ENCODE data around the gene SND1. TPM values are rescaled to one million over a fixed set of nuclear protein-coding genes. Genes with fewer than 3 reads are reported as not detected.
A peak's percentile ranks its signal among the peaks of the same experiment; 100 is the strongest.

SND1 gene
- total and polyA plus RNA-seq, 9 donors, result 88.3 to 125 (median 97.7) TPM

DNA sequence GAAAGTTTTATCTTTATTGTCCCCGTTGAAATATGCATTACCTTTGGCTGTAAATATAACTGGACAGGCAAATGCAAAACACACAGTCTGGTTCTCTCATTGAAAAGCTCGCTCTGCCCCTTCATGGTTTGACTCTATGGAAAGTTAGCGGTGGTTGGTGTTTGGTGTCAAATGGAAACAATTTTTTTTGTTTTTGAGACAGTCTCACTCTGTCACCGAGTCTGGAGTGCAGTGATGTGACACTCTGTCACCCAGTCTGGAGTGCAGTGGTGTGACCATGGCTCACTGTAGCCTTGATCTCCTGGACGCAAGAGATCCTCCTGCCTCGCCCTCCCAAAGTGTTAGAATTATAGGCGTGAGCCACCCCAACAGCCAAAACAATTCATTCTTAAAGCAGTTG is 229.6 kb downstream of the SND1 start:
- no peaks in the 10 kb centered on the region for H3K9me3 ChIP-seq (replicated peaks; ENCODE audit: control insufficient read depth, low read depth, low read length)
- no peak overlapping the region for H3K4me3 ChIP-seq (ENCODE audit: low read length)
- H3K27me3 ChIP-seq (ENCODE audit: control insufficient read depth, insufficient read depth, low read length), result no peaks in the 10 kb centered on the region
- DNase-seq, result no peak
- H3K27ac ChIP-seq (ENCODE audit: low read length), result no peak overlapping the region
- H3K36me3 ChIP-seq (ENCODE audit: control insufficient read depth, insufficient read depth, low read length), result no peaks in the 10 kb centered on the region
- WGBS (ENCODE audit: insufficient coverage), result 91% methylated on average over 7 of the region's 7 CpGs
- H3K4me1 ChIP-seq (ENCODE audit: control insufficient read depth, insufficient read depth, low read length), result peaks cover 15% of the 10 kb centered on the region

- WGBS (ENCODE audit: insufficient coverage), result no CpG with 5 or more reads among the region's 3 CpGs
- Histone ChIP-seq H3K27ac (ENCODE audit: low read length) (no peak overlapping the region), H3K9me3 (replicated peaks; ENCODE audit: control insufficient read depth, low read depth, low read length) (no peaks in the 10 kb centered on the region), H3K4me3 (ENCODE audit: low read length) (no peak overlapping the region), H3K36me3 (ENCODE audit: control insufficient read depth, insufficient read depth, low read length) (no peaks in the 10 kb centered on the region), H3K27me3 (ENCODE audit: control insufficient read depth, insufficient read depth, low read length) (no peaks in the 10 kb centered on the region), H3K4me1 (ENCODE audit: control insufficient read depth, insufficient read depth, low read length) (peaks cover 15% of the 10 kb centered on the region)
- DNase-seq, result peak; percentile 44
These were observed 230.4 kb downstream of the SND1 start for GRCh38 chr7:127882313-127882920.

GRCh38 chr7:127884066-127884559 is 232.1 kb downstream of the SND1 start:
- H3K36me3 ChIP-seq (ENCODE audit: control insufficient read depth, insufficient read depth, low read length), result peaks cover 5% of the 10 kb centered on the region
- WGBS (ENCODE audit: insufficient coverage), result 75% methylated on average over 2 of the region's 3 CpGs
- no peaks in the 10 kb centered on the region for H3K9me3 ChIP-seq (replicated peaks; ENCODE audit: control insufficient read depth, low read depth, low read length)
- H3K4me1 ChIP-seq (ENCODE audit: control insufficient read depth, insufficient read depth, low read length), result peaks cover 15% of the 10 kb centered on the region
- no peak overlapping the region for H3K27ac ChIP-seq (ENCODE audit: low read length)
- no peak overlapping the region for H3K4me3 ChIP-seq (ENCODE audit: low read length)
- H3K27me3 ChIP-seq (ENCODE audit: control insufficient read depth, insufficient read depth, low read length), result no peaks in the 10 kb centered on the region
- DNase-seq, result peak; percentile 59

DNA sequence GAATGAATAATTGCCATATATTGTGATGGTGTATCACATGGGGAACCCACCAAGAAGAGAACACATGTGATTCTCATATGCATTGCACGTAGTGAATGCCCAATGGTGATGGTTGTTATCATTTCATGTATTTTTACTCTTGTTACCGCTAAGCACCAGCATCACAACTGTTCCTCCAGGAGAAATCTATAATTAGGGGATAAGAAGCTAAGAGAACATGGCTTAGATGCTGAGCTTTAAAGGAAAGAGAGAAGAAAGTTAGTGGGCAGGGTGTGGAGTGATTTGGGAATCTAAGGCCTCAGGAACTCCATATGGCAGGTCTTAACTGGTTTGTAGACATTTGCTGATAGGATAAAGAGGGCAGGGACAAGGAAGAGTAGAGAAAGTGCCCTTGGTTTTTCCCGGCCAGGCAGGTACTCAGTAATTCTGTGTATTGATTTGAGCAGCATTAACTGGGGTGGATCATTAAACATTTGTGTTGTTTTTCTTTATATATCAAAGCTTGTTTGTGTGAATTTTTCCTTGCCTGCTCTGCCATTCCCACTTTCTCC is 233.3 kb downstream of the SND1 start:
- H3K27ac ChIP-seq (ENCODE audit: low read length), result no peak overlapping the region

DNA sequence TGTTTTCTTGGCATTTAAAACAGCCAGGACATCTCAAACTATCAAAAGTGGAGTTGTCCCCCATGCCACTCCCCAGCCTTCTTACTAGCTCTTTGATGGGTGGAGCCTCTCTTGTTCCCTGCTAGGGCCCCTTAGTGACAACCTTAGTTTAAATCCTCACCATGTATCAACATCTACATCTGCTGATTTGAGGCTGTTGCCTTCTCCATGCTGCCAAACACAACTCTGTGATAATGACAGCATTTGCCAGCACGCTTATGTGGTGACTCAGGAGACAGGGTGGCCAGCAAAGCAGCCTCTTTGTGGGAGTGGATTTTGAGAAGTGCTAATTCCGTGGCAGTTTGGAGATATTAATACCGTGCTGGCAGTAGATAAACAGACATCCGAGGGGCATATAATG is 233.8 kb downstream of the SND1 start:
- Histone ChIP-seq H3K36me3 (ENCODE audit: control insufficient read depth, insufficient read depth, low read length) (peaks cover 5% of the 10 kb centered on the region), H3K27ac (ENCODE audit: low read length) (no peak overlapping the region), H3K4me3 (ENCODE audit: low read length) (no peak overlapping the region), H3K9me3 (replicated peaks; ENCODE audit: control insufficient read depth, low read depth, low read length) (no peaks in the 10 kb centered on the region), H3K4me1 (ENCODE audit: control insufficient read depth, insufficient read depth, low read length) (peaks cover 15% of the 10 kb centered on the region), H3K27me3 (ENCODE audit: control insufficient read depth, insufficient read depth, low read length) (no peaks in the 10 kb centered on the region)
- 40% methylated on average over 1 of the region's 4 CpGs for WGBS (ENCODE audit: insufficient coverage)
- peak; percentile 72 for DNase-seq

More for the DNA sequence above, 233.3 kb downstream of the SND1 start:
- no peak for DNase-seq
- peaks cover 5% of the 10 kb centered on the region for H3K36me3 ChIP-seq (ENCODE audit: control insufficient read depth, insufficient read depth, low read length)
- no peaks in the 10 kb centered on the region for H3K9me3 ChIP-seq (replicated peaks; ENCODE audit: control insufficient read depth, low read depth, low read length)
- H3K27me3 ChIP-seq (ENCODE audit: control insufficient read depth, insufficient read depth, low read length), result no peaks in the 10 kb centered on the region
- 100% methylated on average over 1 of the region's 3 CpGs for WGBS (ENCODE audit: insufficient coverage)
- H3K4me1 ChIP-seq (ENCODE audit: control insufficient read depth, insufficient read depth, low read length), result peaks cover 15% of the 10 kb centered on the region
- no peak overlapping the region for H3K4me3 ChIP-seq (ENCODE audit: low read length)

- no peak overlapping the region for H3K27ac ChIP-seq (ENCODE audit: low read length)
These were observed 234.3 kb downstream of the SND1 start for GRCh38 chr7:127886248-127886647.

GRCh38 chr7:127887096-127887495 is 235.1 kb downstream of the SND1 start:
- H3K27me3 ChIP-seq (ENCODE audit: control insufficient read depth, insufficient read depth, low read length), result no peaks in the 10 kb centered on the region
- WGBS (ENCODE audit: insufficient coverage), result no CpG with 5 or more reads among the region's 6 CpGs
- H3K4me1 ChIP-seq (ENCODE audit: control insufficient read depth, insufficient read depth, low read length), result peaks cover 15% of the 10 kb centered on the region

More at GRCh38 chr7:127886248-127886647, 234.3 kb downstream of the SND1 start:
- no peak for DNase-seq
- Histone ChIP-seq H3K9me3 (replicated peaks; ENCODE audit: control insufficient read depth, low read depth, low read length) (no peaks in the 10 kb centered on the region), H3K36me3 (ENCODE audit: control insufficient read depth, insufficient read depth, low read length) (peaks cover 5% of the 10 kb centered on the region), H3K27me3 (ENCODE audit: control insufficient read depth, insufficient read depth, low read length) (no peaks in the 10 kb centered on the region), H3K4me1 (ENCODE audit: control insufficient read depth, insufficient read depth, low read length) (peaks cover 15% of the 10 kb centered on the region), H3K4me3 (ENCODE audit: low read length) (no peak overlapping the region)
- no CpG with 5 or more reads among the region's 3 CpGs for WGBS (ENCODE audit: insufficient coverage)

DNA sequence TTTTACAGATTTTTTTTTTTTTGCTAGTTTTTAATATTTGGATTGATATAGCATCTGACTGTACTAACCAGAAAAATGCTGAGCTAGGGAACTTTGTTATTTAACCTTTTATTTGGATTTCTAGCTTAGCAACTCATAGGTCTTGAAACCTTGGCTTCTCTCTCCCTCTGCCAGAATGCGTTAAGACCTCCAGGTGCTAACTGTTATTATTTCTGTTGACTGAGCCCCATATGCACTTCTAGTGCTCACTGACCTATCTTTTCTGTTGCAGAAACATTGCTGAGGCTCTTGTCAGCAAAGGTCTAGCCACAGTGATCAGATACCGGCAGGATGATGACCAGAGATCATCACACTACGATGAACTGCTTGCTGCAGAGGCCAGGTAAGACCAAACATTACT is 235.6 kb downstream of the SND1 start:
- Histone ChIP-seq H3K27ac (ENCODE audit: low read length) (no peak overlapping the region), H3K4me3 (ENCODE audit: low read length) (no peak overlapping the region), H3K27me3 (ENCODE audit: control insufficient read depth, insufficient read depth, low read length) (no peaks in the 10 kb centered on the region), H3K36me3 (ENCODE audit: control insufficient read depth, insufficient read depth, low read length) (peaks cover 5% of the 10 kb centered on the region), H3K4me1 (ENCODE audit: control insufficient read depth, insufficient read depth, low read length) (peaks cover 15% of the 10 kb centered on the region), H3K9me3 (replicated peaks; ENCODE audit: control insufficient read depth, low read depth, low read length) (no peaks in the 10 kb centered on the region)
- 86% methylated on average over 1 of the region's 3 CpGs for WGBS (ENCODE audit: insufficient coverage)
- DNase-seq, result no peak

More at GRCh38 chr7:127887096-127887495, 235.1 kb downstream of the SND1 start:
- Histone ChIP-seq H3K36me3 (ENCODE audit: control insufficient read depth, insufficient read depth, low read length) (peaks cover 5% of the 10 kb centered on the region), H3K27ac (ENCODE audit: low read length) (no peak overlapping the region), H3K4me3 (ENCODE audit: low read length) (no peak overlapping the region), H3K9me3 (replicated peaks; ENCODE audit: control insufficient read depth, low read depth, low read length) (no peaks in the 10 kb centered on the region)
- DNase-seq, result no peak

DNA sequence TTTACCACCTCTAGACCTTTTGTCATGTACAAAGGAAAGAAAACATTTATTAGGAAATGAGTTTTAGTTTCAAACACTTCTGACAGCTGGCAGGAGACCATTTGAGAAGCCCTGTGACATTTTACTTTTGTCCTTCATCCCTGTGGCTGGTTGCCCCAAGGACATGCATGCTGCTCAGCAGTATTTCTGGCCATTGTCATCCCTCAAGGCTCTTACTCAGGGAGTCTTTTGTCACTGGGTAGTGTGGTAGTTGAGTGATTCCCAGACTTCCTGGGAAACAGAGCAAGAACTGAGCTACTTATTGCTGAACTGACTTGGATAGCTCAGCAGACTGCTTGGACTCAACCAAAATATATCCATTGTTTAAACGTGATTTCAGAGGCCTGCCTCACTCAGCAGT is 236.4 kb downstream of the SND1 start:
- Histone ChIP-seq H3K27me3 (ENCODE audit: control insufficient read depth, insufficient read depth, low read length) (no peaks in the 10 kb centered on the region), H3K4me1 (ENCODE audit: control insufficient read depth, insufficient read depth, low read length) (peaks cover 15% of the 10 kb centered on the region), H3K4me3 (ENCODE audit: low read length) (no peak overlapping the region), H3K27ac (ENCODE audit: low read length) (no peak overlapping the region), H3K9me3 (replicated peaks; ENCODE audit: control insufficient read depth, low read depth, low read length) (no peaks in the 10 kb centered on the region), H3K36me3 (ENCODE audit: control insufficient read depth, insufficient read depth, low read length) (peaks cover 5% of the 10 kb centered on the region)
- WGBS (ENCODE audit: insufficient coverage), result no CpG with 5 or more reads among the region's 1 CpG
- DNase-seq, result no peak

GRCh38 chr7:127888825-127889224 is 236.8 kb downstream of the SND1 start:
- no peak overlapping the region for H3K4me3 ChIP-seq (ENCODE audit: low read length)
- no peak overlapping the region for H3K27ac ChIP-seq (ENCODE audit: low read length)
- H3K4me1 ChIP-seq (ENCODE audit: control insufficient read depth, insufficient read depth, low read length), result peaks cover 15% of the 10 kb centered on the region
- peaks cover 5% of the 10 kb centered on the region for H3K36me3 ChIP-seq (ENCODE audit: control insufficient read depth, insufficient read depth, low read length)
- DNase-seq, result no peak
- no peaks in the 10 kb centered on the region for H3K9me3 ChIP-seq (replicated peaks; ENCODE audit: control insufficient read depth, low read depth, low read length)
- no peaks in the 10 kb centered on the region for H3K27me3 ChIP-seq (ENCODE audit: control insufficient read depth, insufficient read depth, low read length)
- WGBS (ENCODE audit: insufficient coverage), result 67% methylated on average over 1 of the region's 5 CpGs

All from muscle of leg (tissue), 11 donors.